PC-9 (cell line): ENCODE measurements around the gene IGFL1. TPM values are rescaled to one million over a fixed set of nuclear protein-coding genes. Genes with fewer than 3 reads are reported as not detected.
"Not testable (repeated sequence)": the region's sequence is repeated elsewhere in the genome, so short reads cannot be mapped to it uniquely, and the experiment has no call there.

Source experiments
- BruUV-seq: library from RNA; stranded (reverse); fragments of 400-500 nt; replicated peaks from 2 replicates; lab custom pipeline; 2021; lab: Mats Ljungman, UMichigan
- CTCF ChIA-PET: fragments of 300-600 bp; sonication (Branson Sonifier 250); formaldehyde crosslinking; loops from one replicate; lab custom pipeline; 2022; ENCODE audit warnings: antibody characterized with exemption; lab: Charles Lee
- POLR2A ChIA-PET: fragments of 300-600 bp; sonication (Branson Sonifier 250); formaldehyde crosslinking; loops from one replicate; lab custom pipeline; 2022; ENCODE audit warnings: antibody characterized with exemption; ENCODE audit not compliant: unreplicated experiment; lab: Charles Lee
- DNase-seq, 2 experiments: peaks; one replicate each; pipeline versions ENCODE4 v3.0.0 to v3.0.0-alpha.2; 2015 to 2022; ENCODE audit warnings: mixed read lengths in 1 of 2
- H2AFZ ChIP-seq: fragments of 200-600 bp; sonication (generic); 2 replicates; pipeline ENCODE4 v1.8.1; 2017; ENCODE audit warnings: antibody characterized with exemption
- H3F3A ChIP-seq: fragments of 200-600 bp; sonication (generic); 2 replicates; pipeline ENCODE4 v1.8.1; 2017; ENCODE audit warnings: antibody characterized with exemption, mild to moderate bottlenecking, low read depth; ENCODE audit not compliant: insufficient read depth
- H3K27ac ChIP-seq: fragments of 200-600 bp; sonication (generic); 2 replicates; pipeline ENCODE4 v1.6.1; 2016; ENCODE audit warnings: mixed run types
- H3K27me3 ChIP-seq: fragments of 200-600 bp; sonication (generic); 2 replicates; pipeline ENCODE4 v1.6.1; 2016; ENCODE audit warnings: low read depth, mixed run types; ENCODE audit not compliant: insufficient read depth
- H3K36me3 ChIP-seq: fragments of 200-600 bp; sonication (generic); 2 replicates; pipeline ENCODE4 v1.6.1; 2016; ENCODE audit warnings: low read depth, mixed run types
- H3K4me1 ChIP-seq: fragments of 200-600 bp; sonication (generic); replicated peaks from 2 replicates; pipeline ENCODE4 v1.6.1; 2016; ENCODE audit warnings: mixed run types; ENCODE audit not compliant: insufficient read depth
- H3K4me2 ChIP-seq: fragments of 200-600 bp; sonication (generic); 2 replicates; pipeline ENCODE4 v1.6.1; 2017; ENCODE audit warnings: mixed run types
- H3K4me3 ChIP-seq: fragments of 200-600 bp; sonication (generic); 2 replicates; pipeline ENCODE4 v1.6.1; 2016; ENCODE audit warnings: mixed run types
- H3K79me2 ChIP-seq: fragments of 200-600 bp; sonication (generic); 2 replicates; pipeline ENCODE4 v1.6.1; 2017; ENCODE audit warnings: low read depth, mixed run types
- H3K9me2 ChIP-seq: fragments of 200-600 bp; sonication (generic); 2 replicates; pipeline ENCODE4 v1.8.1; 2017; ENCODE audit warnings: mild to moderate bottlenecking; ENCODE audit not compliant: insufficient read depth
- H3K9me3 ChIP-seq: fragments of 200-600 bp; sonication (generic); 2 replicates; pipeline ENCODE4 v1.8.1; 2016; ENCODE audit warnings: low read depth; ENCODE audit not compliant: insufficient read depth
- H4K20me1 ChIP-seq: fragments of 200-600 bp; sonication (generic); 2 replicates; pipeline ENCODE4 v1.8.1; 2017; ENCODE audit not compliant: insufficient read depth
- EZH2 ChIP-seq: fragments of 200-600 bp; sonication (generic); IDR thresholded peaks from 2 replicates; pipeline ENCODE4 v1.8.0; 2017; ENCODE audit warnings: antibody characterized with exemption, low read depth
- intact Hi-C: fragments of 100-400 bp; cut with micrococcal nuclease; formaldehyde crosslinking; loops from one replicate; pipeline ENCODE4 v1.10.0; 2022; ENCODE audit not compliant: unreplicated experiment
- total RNA-seq: library from RNA; stranded (reverse); gene quantifications from 2 replicates; pipeline ENCODE4 v1.2.3, GENCODE V29; 2021
- TF ChIP-seq, protein P1 (sequence below): fragments of 200-600 bp; sonication (generic); conservative IDR thresholded peaks from 2 replicates; pipeline ENCODE4 v1.6.1; 2017; ENCODE audit warnings: mixed run types, antibody characterized with exemption, mild to moderate bottlenecking, moderate library complexity

The IGFL1 gene
- total RNA-seq, 1 experiment from 2014 or later, result 2.6 TPM

DNA sequence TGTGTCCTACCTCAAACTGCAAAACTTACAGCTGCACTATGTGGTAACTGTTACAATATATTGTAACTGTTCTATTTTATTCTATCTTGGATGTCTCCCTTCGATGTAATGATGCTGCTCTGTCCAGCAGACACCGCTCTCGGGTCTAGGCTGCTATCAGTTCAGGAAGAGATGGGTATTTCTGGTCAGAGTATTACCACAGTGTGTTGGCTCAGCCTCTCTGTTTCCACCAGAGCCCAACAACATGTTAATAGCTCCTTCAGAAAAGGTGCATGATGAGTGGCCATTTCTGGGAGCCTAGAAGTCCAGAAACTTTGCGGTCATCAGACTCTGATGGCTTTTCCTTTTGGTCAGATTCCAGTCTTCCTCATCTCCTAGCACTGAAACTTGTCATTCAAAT, 35.9 kb upstream of the IGFL1 start:
- Histone ChIP-seq H3K9me2 (no peaks in the 10 kb centered on the region), H3K9me3 (no peaks in the 10 kb centered on the region), H3K36me3 (peaks cover 7% of the 10 kb centered on the region), H4K20me1 (peaks cover 18% of the 10 kb centered on the region), H3K4me3 (no peak overlapping the region), H3K4me1 (peaks cover 69% of the 10 kb centered on the region), H3K27ac (peak overlapping the region; percentile 82), H3K4me2 (peak overlapping the region; percentile 63), H3K79me2 (peaks cover 7% of the 10 kb centered on the region; the same call in 1 of the 2 replicates), H2AFZ (no peak overlapping the region), H3K27me3 (no peaks in the 10 kb centered on the region), H3F3A (peaks cover 87% of the 10 kb centered on the region)
- no peak for DNase-seq
- TF ChIP-seq, protein P1, sequence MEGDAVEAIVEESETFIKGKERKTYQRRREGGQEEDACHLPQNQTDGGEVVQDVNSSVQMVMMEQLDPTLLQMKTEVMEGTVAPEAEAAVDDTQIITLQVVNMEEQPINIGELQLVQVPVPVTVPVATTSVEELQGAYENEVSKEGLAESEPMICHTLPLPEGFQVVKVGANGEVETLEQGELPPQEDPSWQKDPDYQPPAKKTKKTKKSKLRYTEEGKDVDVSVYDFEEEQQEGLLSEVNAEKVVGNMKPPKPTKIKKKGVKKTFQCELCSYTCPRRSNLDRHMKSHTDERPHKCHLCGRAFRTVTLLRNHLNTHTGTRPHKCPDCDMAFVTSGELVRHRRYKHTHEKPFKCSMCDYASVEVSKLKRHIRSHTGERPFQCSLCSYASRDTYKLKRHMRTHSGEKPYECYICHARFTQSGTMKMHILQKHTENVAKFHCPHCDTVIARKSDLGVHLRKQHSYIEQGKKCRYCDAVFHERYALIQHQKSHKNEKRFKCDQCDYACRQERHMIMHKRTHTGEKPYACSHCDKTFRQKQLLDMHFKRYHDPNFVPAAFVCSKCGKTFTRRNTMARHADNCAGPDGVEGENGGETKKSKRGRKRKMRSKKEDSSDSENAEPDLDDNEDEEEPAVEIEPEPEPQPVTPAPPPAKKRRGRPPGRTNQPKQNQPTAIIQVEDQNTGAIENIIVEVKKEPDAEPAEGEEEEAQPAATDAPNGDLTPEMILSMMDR, result 0 out of 2 replicates have a peak, but pooled peaks have one; percentile 17
- no peak for TF ChIP-seq EZH2
- CTCF ChIA-PET, result interaction anchor here (0.6 kb wide), 2 partner anchors 66 to 1616 kb away, joined by 3 to 7 read pairs; no protein-coding TSS in a partner anchor
- BruUV-seq, result TSS peak; percentile 68
- intact Hi-C loops, result loop anchor here (1.0 to 10.0 kb wide), 4 partner anchors 18 to 181 kb away; no protein-coding TSS in a partner anchor
- POLR2A ChIA-PET, result interaction anchor here (0.6 to 0.7 kb wide), 4 partner anchors 32 to 523 kb away, joined by 3 to 8 read pairs (median 4); no protein-coding TSS in a partner anchor

DNA sequence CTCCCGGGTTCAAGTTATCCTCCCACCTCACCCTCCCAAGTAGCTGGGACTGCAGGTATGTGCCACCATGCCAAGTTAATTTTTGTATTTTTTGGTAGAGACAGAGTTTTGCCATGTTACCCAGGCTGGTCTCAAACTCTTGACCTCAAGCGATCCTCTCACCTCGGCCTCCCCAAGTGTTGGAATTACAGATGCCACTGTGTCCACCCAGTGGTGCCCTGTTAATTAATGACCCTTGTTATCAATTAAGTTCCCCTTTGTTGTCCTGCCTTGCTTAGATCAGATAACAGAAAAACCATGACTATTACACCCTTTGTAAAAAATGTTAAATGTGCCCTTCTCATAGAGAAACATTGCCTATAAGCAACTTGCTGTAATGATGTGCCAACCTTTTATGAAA, 34.4 kb upstream of the IGFL1 start:
- H4K20me1 ChIP-seq, result peaks cover 29% of the 10 kb centered on the region
- H3K4me2 ChIP-seq, result no peak overlapping the region
- ChIA-PET POLR2A (no interaction called here), CTCF (no interaction called here)
- H3K27me3 ChIP-seq, result no peaks in the 10 kb centered on the region
- H3K27ac ChIP-seq, result peak overlapping the region; percentile 21
- no peak overlapping the region for H3K4me3 ChIP-seq
- peaks cover 21% of the 10 kb centered on the region for H3K79me2 ChIP-seq
- H3K36me3 ChIP-seq, result peaks cover 19% of the 10 kb centered on the region
- peaks cover 83% of the 10 kb centered on the region for H3K4me1 ChIP-seq
- no peaks in the 10 kb centered on the region for H3K9me2 ChIP-seq
- BruUV-seq, result no TSS peak
- TF ChIP-seq EZH2, result no peak
- TF ChIP-seq, protein P1, result no peak
- no peaks in the 10 kb centered on the region for H3K9me3 ChIP-seq
- H2AFZ ChIP-seq, result no peak overlapping the region
- intact Hi-C loops, result loop anchor here (10.0 kb wide), 1 partner anchor 180 kb away; no protein-coding TSS in a partner anchor
- peaks cover 94% of the 10 kb centered on the region for H3F3A ChIP-seq
- peak in 1 of 2 experiments; percentile 37 for DNase-seq

DNA sequence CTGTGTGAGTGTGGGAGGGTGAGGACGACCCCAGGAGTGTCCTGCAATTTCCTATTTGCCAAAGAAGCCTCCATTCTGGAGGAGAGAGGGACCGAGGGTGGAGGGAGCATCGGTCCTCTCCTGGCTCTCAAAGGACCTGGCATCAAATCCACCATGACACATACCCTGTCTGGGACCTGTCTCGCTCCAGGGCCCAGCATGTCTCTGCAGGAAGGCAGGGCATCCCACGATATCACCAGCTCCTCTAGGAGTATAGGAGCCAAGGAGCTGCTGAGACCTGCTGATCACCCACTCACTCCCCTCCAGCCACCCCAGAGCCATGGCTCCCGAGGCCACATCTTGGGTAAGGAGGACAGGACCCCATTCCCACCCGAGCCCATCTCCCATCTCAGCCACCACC, 33.6 kb upstream of the IGFL1 start:
- BruUV-seq, H3K27me3 ChIP-seq, H2AFZ ChIP-seq, CTCF ChIA-PET, H3K4me2 ChIP-seq, H3K4me3 ChIP-seq, H3K9me2 ChIP-seq, H3K9me3 ChIP-seq, POLR2A ChIA-PET: not testable (repeated sequence)
- H3K4me1 ChIP-seq, result peaks cover 90% of the 10 kb centered on the region
- intact Hi-C loops, result loop anchor here (10.0 kb wide), 1 partner anchor 179 kb away; no protein-coding TSS in a partner anchor
- peaks cover 29% of the 10 kb centered on the region for H3K79me2 ChIP-seq
- H3K36me3 ChIP-seq, result peaks cover 27% of the 10 kb centered on the region
- peak overlapping the region; percentile 21; the same call in 1 of the 2 replicates for H3K27ac ChIP-seq
- DNase-seq, result peak in 1 of 2 experiments; percentile 48
- peaks cover 94% of the 10 kb centered on the region for H3F3A ChIP-seq
- H4K20me1 ChIP-seq, result peaks cover 38% of the 10 kb centered on the region
